HepG2 (cell line): ENCODE data around the gene PBX4. TPM values are rescaled to one million over a fixed set of nuclear protein-coding genes. Genes with fewer than 3 reads are reported as not detected.

Experiments
- ATAC-seq: fragments of 200-7000 bp; cut with Tn5 transposase; 3 replicates; pipeline ENCODE4 v1.9.1; 2020; ENCODE audit warnings: mild to moderate bottlenecking, moderate library complexity
- BruUV-seq: library from RNA; stranded (reverse); fragments of 400-500 nt; replicated peaks from 2 replicates; lab custom pipeline; 2021; lab: Mats Ljungman, UMichigan
- CTCF ChIA-PET: fragments of 300-600 bp; formaldehyde crosslinking; extraction: SDS; loops from one replicate; lab custom pipeline; 2021; ENCODE audit warnings: low total read pairs, inconsistent platforms, low intra/inter-chr PET ratio; lab: Yijun Ruan, JAX
- POLR2A ChIA-PET: fragments of 350-600 bp; sonication (Branson Sonifier 250); formaldehyde crosslinking; loops from one replicate; lab custom pipeline; 2020; ENCODE audit warnings: antibody characterized with exemption, inconsistent platforms; lab: Yijun Ruan, JAX
- DNase-seq: peaks from one replicate; pipeline ENCODE4 v3.0.0-alpha.2; 2015; ENCODE audit warnings: low spot score
- FAIRE-seq: peaks from 3 replicates; lab custom pipeline; 2011; peaks lifted over from hg19 to GRCh38; lab: Jason Lieb, UNC
- H2AFZ ChIP-seq: one replicate; pipeline ENCODE4 v1.6.1; 2011; ENCODE audit warnings: low read length, inconsistent platforms
- H3K27ac ChIP-seq: fragments of 300-600 bp; 3 replicates; pipeline ENCODE4 v1.8.0; 2011; ENCODE audit warnings: mixed run types, mild to moderate bottlenecking, mixed read lengths, low read length, inconsistent platforms; ENCODE audit not compliant: insufficient read depth; ENCODE audit errors: extremely low read length
- H3K27me3 ChIP-seq, 2 experiments: fragments of 200-600 bp in 1 of 2; 2 replicates in 1 of 2; 3 replicates in 1 of 2; pipeline versions ENCODE4 v1.6.0 to v1.8.0; 2011; ENCODE audit warnings: low read length in 2 of 2, mild to moderate bottlenecking in 2 of 2, moderate library complexity in 2 of 2, inconsistent platforms in 1 of 2; ENCODE audit not compliant: insufficient read depth in 2 of 2, control insufficient read depth in 1 of 2
- H3K36me3 ChIP-seq, 2 experiments: fragments of 200-600 bp in 1 of 2; replicated peaks in 1 of 2; 2 replicates in 1 of 2; 3 replicates in 1 of 2; pipeline versions ENCODE4 v1.5.1 to v1.8.0; 2011; ENCODE audit warnings: low read length in 2 of 2, inconsistent platforms in 1 of 2; ENCODE audit not compliant: insufficient read depth in 2 of 2, control insufficient read depth in 1 of 2
- H3K4me1 ChIP-seq: 2 replicates; pipeline ENCODE4 v1.5.1; 2012; ENCODE audit warnings: low read length, inconsistent platforms; ENCODE audit not compliant: insufficient read depth
- H3K4me2 ChIP-seq: 2 replicates; pipeline ENCODE4 v1.6.0; 2011; ENCODE audit warnings: low read depth, low read length, inconsistent platforms
- H3K4me3 ChIP-seq, 3 experiments: fragments of 200-600 bp in 1 of 3; sonication (generic), shearing (Covaris generic) in 1 of 3; replicated peaks in 1 of 3; 2 replicates each; pipeline ENCODE4 v1.5.1; 2011 to 2016; ENCODE audit warnings: low read length in 3 of 3, inconsistent platforms in 2 of 3, low read depth in 2 of 3, mild to moderate bottlenecking in 2 of 3, control low read depth in 1 of 3, mixed read lengths in 1 of 3; ENCODE audit not compliant: insufficient read depth in 1 of 3
- H3K79me2 ChIP-seq: one replicate; pipeline ENCODE4 v1.6.1; 2011; ENCODE audit warnings: low read length, inconsistent platforms; ENCODE audit not compliant: insufficient read depth
- H3K9ac ChIP-seq: 2 replicates; pipeline ENCODE4 v1.6.0; 2011; ENCODE audit warnings: mild to moderate bottlenecking, low read depth, low read length, inconsistent platforms; ENCODE audit not compliant: insufficient read depth
- H3K9me3 ChIP-seq: 2 replicates; pipeline ENCODE4 v1.5.1; 2012; ENCODE audit warnings: mild to moderate bottlenecking, low read length
- H4K20me1 ChIP-seq: 2 replicates; pipeline ENCODE4 v1.6.0; 2011; ENCODE audit warnings: inconsistent platforms, mild to moderate bottlenecking, low read length, moderate library complexity; ENCODE audit not compliant: insufficient read depth
- AFF4 ChIP-seq: sonication (generic); formaldehyde crosslinking; IDR thresholded peaks from 2 replicates; pipeline ENCODE4 v1.4.0; 2020; ENCODE audit warnings: missing genetic modification reagents
- FOXP1 ChIP-seq, 2 experiments: fragments of 450-650 bp in 1 of 2; IDR thresholded peaks; 2 replicates each; pipeline ENCODE4 v1.6.1; 2017 to 2018; ENCODE audit warnings: antibody characterized with exemption in 1 of 2
- MED1 ChIP-seq: sonication (generic); formaldehyde crosslinking; IDR thresholded peaks from 2 replicates; pipeline ENCODE4 v1.4.0; 2020; ENCODE audit warnings: missing genetic modification reagents
- NFRKB ChIP-seq: fragments of 450-650 bp; IDR thresholded peaks from 2 replicates; pipeline ENCODE4 v1.6.1; 2017
- RELA ChIP-seq: sonication (generic); formaldehyde crosslinking; IDR thresholded peaks from 2 replicates; pipeline ENCODE4 v1.4.0; 2020; ENCODE audit warnings: missing genetic modification reagents
- THYN1 ChIP-seq: sonication (generic); formaldehyde crosslinking; IDR thresholded peaks from 2 replicates; pipeline ENCODE4 v1.8.1; 2023; ENCODE audit warnings: low read depth, mild to moderate bottlenecking, moderate library complexity, missing genetic modification reagents, borderline replicate concordance
- ZFP41 ChIP-seq: sonication (generic); formaldehyde crosslinking; IDR thresholded peaks from 2 replicates; pipeline ENCODE4 v1.4.0; 2020; ENCODE audit warnings: mild to moderate bottlenecking, missing genetic modification reagents, borderline replicate concordance
- ZNF407 ChIP-seq: sonication (generic); formaldehyde crosslinking; IDR thresholded peaks from one replicate; pipeline ENCODE4 v1.5.1; 2020; ENCODE audit warnings: mild to moderate bottlenecking, missing genetic modification reagents; ENCODE audit errors: not compliant biosample characterization
- ZNF549 ChIP-seq: sonication (generic); formaldehyde crosslinking; IDR thresholded peaks from 2 replicates; pipeline ENCODE4 v1.5.0; 2020; ENCODE audit warnings: missing genetic modification reagents
- ZNF672 ChIP-seq: sonication (generic); formaldehyde crosslinking; IDR thresholded peaks from 2 replicates; pipeline ENCODE4 v1.8.1; 2022; ENCODE audit warnings: missing genetic modification reagents
- ZNF709 ChIP-seq: sonication (generic); formaldehyde crosslinking; IDR thresholded peaks from 2 replicates; pipeline ENCODE4 v1.5.0; 2020; ENCODE audit warnings: mild to moderate bottlenecking, missing genetic modification reagents
- ZNF780A ChIP-seq: sonication (generic); formaldehyde crosslinking; IDR thresholded peaks from 2 replicates; pipeline ENCODE4 v1.8.0; 2022; ENCODE audit warnings: mild to moderate bottlenecking, missing genetic modification reagents, moderate library complexity
- WGBS: methylation state at CpG from one replicate; pipeline ENCODE4 v1.1.6; 2017; ENCODE audit warnings: low lambda C conversion rate; 5-methylcytosine and 5-hydroxymethylcytosine counted together
- in situ Hi-C: cut with HindIII; loops from 2 replicates; pipeline ENCODE4 v1.10.0; 2017; ENCODE audit warnings: low pct_unique_long_range_greater_than_20kb; ENCODE audit not compliant: extremely low pct_ligation_motif_present
- intact Hi-C: fragments of 100-400 bp; cut with micrococcal nuclease; formaldehyde crosslinking; loops from one replicate; pipeline ENCODE4 v1.10.0; 2022; ENCODE audit not compliant: unreplicated experiment
- polyA plus RNA-seq, 8 experiments: library from polyadenylated mRNA; depleted of rRNA in 3 of 8; stranded (reverse) in 7 of 8; unstranded in 1 of 8; fragments of >200 nt; fragmentation: Illumina TruSeq in 4 of 8; extraction: Trizol in 4 of 8; gene quantifications; 2 replicates each; pipeline versions ENCODE4 v1.2.1 to v1.2.3, GENCODE V29; 2011 to 2016; ENCODE audit warnings: low read depth in 4 of 8, missing spikeins in 1 of 8, mixed read lengths in 1 of 8; ENCODE audit not compliant: insufficient read depth in 1 of 8
- total RNA-seq, 5 experiments: library from RNA; depleted of rRNA; stranded (reverse); fragments of >200 nt; fragmentation: Illumina TruSeq; extraction: Trizol; gene quantifications; 2 replicates each; pipeline ENCODE4 v1.2.3, GENCODE V29; 2016; ENCODE audit warnings: low read depth in 1 of 5
- TF ChIP-seq, protein P1 (sequence below), 2 experiments: fragments of 450-650 bp in 1 of 2; sonication (generic) in 1 of 2; formaldehyde crosslinking; IDR thresholded peaks; 2 replicates each; pipeline versions ENCODE4 v1.5.0 to v1.8.0; 2020 to 2022; ENCODE audit warnings: mild to moderate bottlenecking in 1 of 2, missing genetic modification reagents in 1 of 2

Gene PBX4
- total and polyA plus RNA-seq, 2 of the 13 experiments (the other 11 are each of a cell fraction or from before 2014, with no cell fraction given), result not detected

DNA sequence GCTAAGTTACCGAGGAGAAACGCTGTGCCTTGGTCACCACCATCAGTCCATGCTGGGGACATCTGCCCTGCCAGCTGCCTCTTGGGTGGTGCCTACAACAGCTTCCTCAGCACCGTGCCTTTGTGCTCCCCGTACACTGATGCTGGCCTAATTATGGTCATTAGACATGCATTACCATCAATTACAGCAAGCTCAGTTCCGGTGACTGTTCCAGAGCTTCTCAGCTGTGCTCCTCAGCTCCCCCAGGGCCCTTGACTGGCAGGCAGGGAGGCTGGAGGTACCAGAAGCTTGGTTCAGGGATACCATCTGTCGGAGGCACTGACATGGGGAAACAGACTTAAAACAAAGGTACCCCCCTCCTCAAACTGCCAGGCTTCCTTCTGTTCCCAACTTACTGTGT is 40.2 kb downstream of the PBX4 start:
- Histone ChIP-seq H3K4me2 (no peak overlapping the region), H2AFZ (no peak overlapping the region), H3K79me2 (no peaks in the 10 kb centered on the region), H4K20me1 (no peaks in the 10 kb centered on the region), H3K27me3 (peaks cover 0 to 6% of the 10 kb centered on the region in 2 experiments; a peak in 3 of 5 replicates), H3K9me3 (no peaks in the 10 kb centered on the region), H3K36me3 (no peaks in the 10 kb centered on the region), H3K4me3 (no peak overlapping the region), H3K4me1 (no peaks in the 10 kb centered on the region), H3K27ac (no peak overlapping the region), H3K9ac (no peak overlapping the region)
- CTCF ChIA-PET, result no interaction called here
- FAIRE-seq (no peak), DNase-seq (no peak), ATAC-seq (no peak)
- BruUV-seq, result no TSS peak
- in situ Hi-C loops (no loop called here), intact Hi-C loops (no loop called here)
- 89% methylated on average over 5 of the region's 6 CpGs for WGBS
- POLR2A ChIA-PET, result no interaction called here
- TF ChIP-seq ZNF407 (no peak), ZNF780A (CRISPR knock-in tag) (no peak), MED1 (CRISPR knock-in tag) (no peak), ZNF672 (CRISPR knock-in tag) (no peak), AFF4 (CRISPR knock-in tag) (no peak), RELA (CRISPR knock-in tag) (no peak), THYN1 (no peak), FOXP1 (IDR thresholded peaks at IDR 0.05) (no peak), FOXP1 (CRISPR knock-in tag; IDR thresholded peaks at IDR 0.05) (no peak), ZFP41 (CRISPR knock-in tag) (no peak), NFRKB (no peak), ZNF549 (CRISPR knock-in tag) (no peak), ZNF709 (CRISPR knock-in tag) (no peak)
- TF ChIP-seq, protein P1, sequence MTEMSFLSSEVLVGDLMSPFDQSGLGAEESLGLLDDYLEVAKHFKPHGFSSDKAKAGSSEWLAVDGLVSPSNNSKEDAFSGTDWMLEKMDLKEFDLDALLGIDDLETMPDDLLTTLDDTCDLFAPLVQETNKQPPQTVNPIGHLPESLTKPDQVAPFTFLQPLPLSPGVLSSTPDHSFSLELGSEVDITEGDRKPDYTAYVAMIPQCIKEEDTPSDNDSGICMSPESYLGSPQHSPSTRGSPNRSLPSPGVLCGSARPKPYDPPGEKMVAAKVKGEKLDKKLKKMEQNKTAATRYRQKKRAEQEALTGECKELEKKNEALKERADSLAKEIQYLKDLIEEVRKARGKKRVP (CRISPR knock-in tag; IDR thresholded peaks at IDR 0.05), result no peak
